ENCODE data around the gene MTTP. TPM values are rescaled to one million over a fixed set of nuclear protein-coding genes. Genes with fewer than 3 reads are reported as not detected.

The MTTP gene
- total RNA-seq, 1 donor from 2014 or later, result 0.80 TPM

DNA sequence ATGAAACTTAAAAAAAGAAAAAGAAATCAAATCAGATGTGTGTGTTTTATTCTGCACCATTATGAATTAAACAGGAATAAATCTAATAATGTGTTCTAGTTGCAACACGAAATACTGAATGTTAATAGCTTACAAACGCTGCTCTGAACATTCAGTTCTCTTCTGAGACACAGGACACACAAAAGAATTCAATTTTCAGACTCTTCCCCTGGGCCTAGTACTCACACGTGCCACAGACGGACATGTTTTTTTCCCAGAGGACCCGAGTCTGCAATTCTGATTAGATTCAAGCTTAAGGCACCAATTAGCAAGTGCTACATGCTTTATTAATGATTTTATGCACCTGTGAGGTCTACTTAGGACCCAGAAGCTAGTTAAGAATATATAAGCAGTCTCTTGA is 62.5 kb downstream of the MTTP start:
- DNase-seq (ENCODE audit: low read depth), result no peak

GRCh38 chr4:99640676-99641075 is 66.1 kb downstream of the MTTP start:
- no peak for DNase-seq (ENCODE audit: low read depth)

DNA sequence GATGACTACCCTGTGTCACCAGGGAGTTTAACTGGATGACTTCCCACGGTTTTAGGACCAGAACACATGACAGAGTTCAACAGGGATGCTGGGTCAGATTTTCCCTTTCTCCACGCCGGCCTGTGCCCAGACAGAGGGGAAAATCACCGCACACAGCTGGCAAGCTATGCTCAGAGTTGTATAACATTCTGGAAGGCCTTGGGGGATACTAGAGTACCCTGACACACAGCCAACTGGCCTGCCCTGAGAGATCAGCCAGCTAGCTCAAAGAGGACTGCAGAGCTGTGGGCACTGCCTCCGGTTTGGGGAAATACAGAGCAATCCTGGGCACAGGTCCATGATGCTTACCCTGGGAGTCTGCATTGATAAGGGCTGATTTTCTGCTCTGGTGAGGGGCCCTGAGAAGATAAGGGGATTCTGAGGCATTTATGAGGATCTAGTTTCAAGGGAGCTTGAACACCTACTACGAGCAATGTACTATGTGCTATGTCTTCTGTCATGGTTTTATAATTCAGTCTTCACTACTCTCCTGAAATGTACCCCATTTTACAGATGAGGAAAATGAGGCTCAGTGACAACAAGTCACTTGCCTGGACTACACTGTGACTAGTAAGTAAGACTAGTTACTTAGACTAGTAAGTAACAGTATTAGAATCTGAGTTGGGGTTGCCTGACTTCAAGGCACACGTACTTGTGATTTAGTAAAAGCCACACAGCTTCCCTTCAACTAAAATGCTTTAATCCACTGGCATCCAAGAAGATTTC is 68.3 kb downstream of the MTTP start:
- DNase-seq (ENCODE audit: low read depth), result no peak

DNA sequence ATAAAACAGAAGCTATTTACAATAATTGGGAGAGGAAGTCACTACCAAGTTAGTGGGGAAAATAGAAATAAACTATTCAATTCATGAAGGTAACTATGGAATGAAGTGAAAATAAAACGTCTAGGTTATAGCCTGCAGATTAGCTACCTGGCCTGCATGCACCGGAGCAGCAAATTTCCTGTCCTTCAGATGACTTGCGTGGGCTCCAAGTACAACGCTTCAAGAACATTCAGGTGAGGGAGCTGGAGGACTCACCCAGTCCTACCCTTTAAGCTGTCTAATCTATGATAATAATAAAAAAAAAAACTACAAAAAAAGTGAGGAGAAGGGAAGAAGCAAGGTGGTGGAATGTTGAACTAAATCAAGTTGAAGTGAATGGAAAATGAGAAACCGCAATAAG is 69.8 kb downstream of the MTTP start:
- DNase-seq (ENCODE audit: low read depth), result no peak

DNA sequence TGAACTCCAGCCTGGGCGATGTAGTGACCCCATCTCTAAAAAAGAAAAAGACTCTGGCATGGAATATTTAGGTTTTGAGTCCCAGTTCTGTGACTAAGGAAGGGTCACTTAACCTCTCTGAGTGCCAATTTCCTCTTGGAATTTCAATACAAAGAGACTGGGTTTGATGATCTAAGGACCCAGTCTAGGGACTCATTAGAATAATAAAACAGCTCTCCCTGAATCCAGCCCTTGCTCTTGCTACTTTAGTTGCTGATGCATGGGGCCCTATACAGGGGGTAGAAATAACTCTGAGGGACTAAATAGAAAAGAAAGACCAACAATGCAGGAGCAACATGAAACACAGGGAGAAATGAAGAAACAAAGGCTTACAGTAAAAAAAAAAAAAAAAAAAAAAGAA is 70.4 kb downstream of the MTTP start:
- no peak for DNase-seq (ENCODE audit: low read depth)

DNA sequence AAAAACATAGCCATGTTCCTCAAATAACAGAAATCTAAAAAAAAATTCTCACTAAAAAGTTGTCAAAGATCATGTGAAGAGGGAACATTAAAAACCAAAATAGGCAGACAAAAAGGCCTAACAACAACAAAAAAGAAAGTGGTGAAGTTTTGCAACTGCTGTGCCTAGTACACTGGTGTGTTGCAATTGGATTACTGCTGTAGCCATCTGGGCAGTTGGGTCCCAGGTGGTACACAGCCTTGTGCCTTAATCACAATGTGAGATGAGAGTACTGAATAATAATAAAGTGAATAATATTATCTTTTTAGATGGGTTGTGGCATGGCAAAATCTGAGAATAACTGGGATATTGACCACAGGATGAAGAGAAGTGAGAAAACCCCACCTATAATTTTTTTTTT is 71.0 kb downstream of the MTTP start:
- DNase-seq (ENCODE audit: low read depth), result no peak

GRCh38 chr4:99647071-99647470 is 72.4 kb downstream of the MTTP start:
- no peak for DNase-seq (ENCODE audit: low read depth)

GRCh38 chr4:99648321-99648720 is 73.7 kb downstream of the MTTP start:
- DNase-seq (ENCODE audit: low read depth), result no peak

- no peak for DNase-seq (ENCODE audit: low read depth)
Measured at GRCh38 chr4:99649208-99649607, 74.6 kb downstream of the MTTP start.

DNA sequence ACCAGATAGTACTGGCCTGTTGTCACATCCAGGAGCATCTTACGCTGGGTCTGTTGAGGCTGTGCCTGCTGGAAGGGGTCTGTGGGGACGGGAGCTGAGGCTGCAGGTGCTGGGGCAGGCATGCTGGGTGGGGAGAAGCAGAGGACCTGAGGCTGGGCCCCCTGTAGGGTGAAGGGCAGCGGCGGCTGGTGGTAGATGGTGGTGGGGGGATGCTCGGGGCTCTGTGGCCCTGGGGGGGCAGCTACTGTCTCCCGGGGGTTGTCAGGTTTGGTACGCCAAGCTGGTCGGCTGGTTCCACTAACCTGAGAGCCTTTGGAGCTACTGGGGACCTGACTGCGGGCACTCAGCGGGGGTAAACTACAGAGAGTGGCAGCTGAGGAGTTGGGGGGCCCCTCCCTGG is 75.2 kb downstream of the MTTP start:
- no peak for DNase-seq (ENCODE audit: low read depth)

DNA sequence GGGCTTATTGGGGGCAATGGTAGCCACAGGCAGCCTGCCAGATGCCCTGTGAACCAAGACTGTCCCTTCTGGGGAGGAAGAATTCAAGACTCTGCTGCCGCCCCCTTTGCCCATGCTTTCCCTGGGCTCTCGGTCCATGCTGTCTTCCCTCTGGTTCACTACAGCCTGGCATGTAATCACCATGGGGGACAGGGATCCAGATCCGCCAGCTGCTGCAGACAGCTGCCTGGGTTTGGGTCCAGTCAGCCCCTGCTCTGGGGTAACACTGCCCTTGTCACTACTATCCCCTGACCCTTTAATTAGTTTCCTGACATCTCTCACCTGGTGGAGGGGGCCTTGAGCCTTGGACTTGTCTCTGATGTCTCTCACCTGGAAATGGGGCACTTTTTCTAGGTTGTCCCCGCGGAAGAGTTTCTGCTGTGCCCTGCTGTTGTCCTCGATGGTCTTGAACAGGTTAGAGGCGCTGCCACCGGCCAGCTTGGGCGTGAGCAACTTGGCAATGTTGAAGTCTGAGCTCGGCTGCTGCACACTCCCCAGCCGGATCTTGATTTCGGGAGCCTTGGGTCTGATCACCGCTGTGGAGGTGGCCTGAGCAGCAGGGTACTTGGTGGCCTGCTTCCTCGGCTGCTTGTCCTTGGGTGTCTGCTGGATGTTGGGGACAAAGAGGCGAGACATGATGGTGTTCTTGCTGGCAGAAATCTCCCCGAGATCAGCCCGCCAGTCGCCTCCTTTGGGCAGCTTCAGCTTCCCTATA is 76.6 kb downstream of the MTTP start:
- no peak for DNase-seq (ENCODE audit: low read depth)

GRCh38 chr4:99651811-99652485 is 77.3 kb downstream of the MTTP start:
- DNase-seq (ENCODE audit: low read depth), result no peak

- no peak for DNase-seq (ENCODE audit: low read depth)
Measured at GRCh38 chr4:99652596-99653436, 78.2 kb downstream of the MTTP start.

DNA sequence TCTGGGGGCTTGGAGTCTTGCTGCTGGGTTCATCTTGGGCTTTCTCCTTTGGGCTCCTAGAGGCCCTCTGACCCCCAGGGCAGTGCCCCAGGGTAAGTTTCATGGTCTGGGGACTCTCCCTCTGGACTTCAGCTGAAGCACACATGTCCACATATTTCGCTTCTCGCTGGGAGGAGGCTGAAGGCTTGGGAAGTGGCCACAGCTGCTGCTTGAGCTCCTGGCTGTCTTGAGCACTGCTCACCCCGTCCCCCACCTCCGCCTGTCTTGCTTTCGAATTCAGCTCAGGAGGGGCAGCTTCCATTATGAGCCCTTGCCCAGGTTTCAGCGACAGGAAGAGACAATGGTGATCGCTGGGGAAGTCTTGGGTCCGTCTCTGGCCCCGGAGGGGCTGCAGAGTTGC is 79.3 kb downstream of the MTTP start:
- DNase-seq (ENCODE audit: low read depth), result peak; percentile 73

DNA sequence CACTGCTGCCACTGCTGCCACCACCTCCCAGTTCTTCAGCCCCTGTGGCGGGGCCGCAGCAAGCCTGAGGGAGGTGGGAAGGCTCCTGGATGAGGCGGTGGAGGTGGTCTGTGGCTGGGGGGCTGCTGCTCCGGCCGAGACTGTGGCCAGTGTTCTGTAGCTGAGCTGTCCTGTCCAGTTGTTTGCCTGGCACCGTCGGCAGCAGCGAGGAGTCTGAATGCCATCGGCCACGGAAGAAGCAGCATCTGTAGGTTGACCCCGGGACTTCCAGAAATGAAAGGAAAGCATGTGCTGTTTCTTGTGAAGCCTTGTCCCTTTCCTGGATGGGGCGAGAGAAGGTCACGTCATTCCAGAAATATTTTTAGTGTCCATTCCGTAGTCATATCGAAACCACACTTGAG is 79.7 kb downstream of the MTTP start:
- peak; percentile 73 for DNase-seq (ENCODE audit: low read depth)

DNA sequence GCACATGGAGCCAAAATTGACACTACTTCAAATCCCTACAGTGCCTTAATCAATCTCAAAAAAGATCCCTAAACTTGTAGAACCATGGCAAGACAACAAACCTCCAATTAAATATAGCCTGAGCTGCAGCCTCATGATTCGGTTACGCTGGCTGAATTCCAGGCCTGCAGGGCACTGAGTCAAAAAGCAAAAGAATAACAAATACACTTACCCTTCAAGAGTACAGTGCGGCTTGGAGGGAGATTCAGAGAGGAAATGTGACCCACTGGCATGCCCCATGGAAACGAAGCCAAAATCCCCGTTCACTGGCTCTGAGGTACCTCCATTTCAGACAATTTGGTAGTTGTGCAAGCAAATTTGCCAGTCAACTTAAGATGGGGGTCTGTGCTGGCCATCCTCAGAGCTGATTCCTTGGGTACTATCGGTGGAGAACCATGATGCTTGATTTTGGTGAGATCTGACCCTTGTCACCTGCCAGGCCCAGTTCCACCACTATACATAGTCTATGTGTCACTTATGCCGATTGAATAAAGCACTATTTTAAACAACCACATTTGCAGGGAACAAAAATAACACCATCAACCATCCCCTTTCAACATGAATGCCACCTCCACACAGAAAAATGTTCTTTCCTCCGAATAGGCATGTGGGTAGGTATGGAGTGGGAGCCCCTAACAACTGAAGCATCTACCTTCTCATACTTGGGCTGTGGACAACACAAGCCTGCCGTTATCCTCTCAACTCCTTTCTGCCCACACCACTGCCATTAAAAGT is 80.9 kb downstream of the MTTP start:
- DNase-seq (ENCODE audit: low read depth), result peak; percentile 82

GRCh38 chr4:99657798-99658197 is 83.2 kb downstream of the MTTP start, which contains the start of gene C4orf54:
C4orf54 (minus strand) TSS chr4:99657828; CDS start chr4:99654648, 3,180 bp downstream.
- DNase-seq (ENCODE audit: low read depth), result no peak

DNA sequence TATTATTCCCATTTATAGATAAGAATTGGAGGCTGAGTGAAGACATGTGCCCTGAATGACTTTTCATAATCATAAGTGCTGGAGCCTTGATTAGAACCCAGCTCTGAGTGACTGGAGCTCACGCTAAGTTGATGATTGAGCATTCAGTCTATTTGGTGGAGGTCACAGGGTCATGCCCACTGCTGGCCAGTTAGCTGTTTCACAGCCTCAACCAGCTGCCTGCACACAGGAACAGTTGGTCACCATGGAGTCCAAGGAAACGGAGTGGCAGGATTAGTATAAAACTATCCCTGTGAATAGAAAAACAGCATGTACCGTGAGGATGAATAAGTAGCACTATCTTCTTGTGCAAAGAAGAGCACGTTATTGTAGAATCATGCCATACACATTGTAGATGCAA is 84.0 kb downstream of the MTTP start:
- DNase-seq (ENCODE audit: low read depth), result peak; percentile 62

DNA sequence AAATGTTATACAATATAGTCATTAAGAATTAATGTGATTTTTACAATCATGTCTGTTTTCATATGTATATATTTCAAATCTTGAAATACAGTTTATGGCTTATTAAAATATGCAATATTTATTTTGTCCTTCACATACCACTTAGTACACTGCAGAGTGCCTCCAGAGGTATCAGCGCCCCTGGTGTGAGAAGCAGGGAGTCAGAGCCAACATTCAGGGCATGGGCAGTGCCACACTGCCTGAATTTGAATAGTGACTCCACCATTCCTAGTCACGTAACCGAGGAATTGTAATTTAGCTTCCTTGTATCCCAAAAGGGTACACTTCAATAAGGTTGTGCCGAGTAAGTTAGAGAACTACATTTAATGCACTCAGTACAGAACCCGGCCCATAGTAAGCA is 87.3 kb downstream of the MTTP start:
- DNase-seq (ENCODE audit: low read depth), result no peak

- no peak for DNase-seq (ENCODE audit: low read depth)
Measured at GRCh38 chr4:99664716-99665115, 90.1 kb downstream of the MTTP start.
